MCF 10A (cell line): ENCODE measurements around the gene PSME3IP1. TPM values are rescaled to one million over a fixed set of nuclear protein-coding genes. Genes with fewer than 3 reads are reported as not detected.

ENCODE experiments used
- BruUV-seq: library from RNA; stranded (reverse); fragments of 400-500 nt; replicated peaks from 2 replicates; lab custom pipeline; 2021; lab: Mats Ljungman, UMichigan
- CTCF ChIA-PET: fragments of 300-600 bp; sonication (Branson Sonifier 250); formaldehyde crosslinking; extraction: SDS; loops from one replicate; lab custom pipeline; 2021; ENCODE audit warnings: antibody characterized with exemption, inconsistent platforms; lab: Yijun Ruan, JAX
- POLR2A ChIA-PET: fragments of 300-600, 350-650 bp; sonication (Branson Sonifier 250); formaldehyde crosslinking; extraction: SDS; loops from one replicate; lab custom pipeline; 2020; ENCODE audit warnings: antibody characterized with exemption, inconsistent platforms; lab: Yijun Ruan, JAX
- DNase-seq: peaks from one replicate; pipeline ENCODE4 v3.0.0-alpha.2; 2018; ENCODE audit not compliant: unreplicated experiment
- H3K27ac Mint-ChIP-seq: one replicate; pipeline ENCODE4 v1.8.0; 2022; ENCODE audit warnings: mild to moderate bottlenecking, low read depth, mixed read lengths; ENCODE audit not compliant: unreplicated experiment
- H3K27me3 Mint-ChIP-seq: one replicate; pipeline ENCODE4 v1.8.0; 2022; ENCODE audit warnings: mixed read lengths; ENCODE audit not compliant: insufficient read depth, unreplicated experiment
- H3K36me3 Mint-ChIP-seq: one replicate; pipeline ENCODE4 v1.8.0; 2022; ENCODE audit warnings: mild to moderate bottlenecking, moderate library complexity, mixed read lengths; ENCODE audit not compliant: insufficient read depth, unreplicated experiment
- H3K4me1 Mint-ChIP-seq: one replicate; pipeline ENCODE4 v1.8.0; 2022; ENCODE audit warnings: mixed read lengths; ENCODE audit not compliant: insufficient read depth, unreplicated experiment
- H3K4me3 Mint-ChIP-seq: one replicate; pipeline ENCODE4 v1.8.0; 2022; ENCODE audit warnings: mild to moderate bottlenecking, moderate library complexity, mixed read lengths; ENCODE audit not compliant: unreplicated experiment
- H3K9me3 Mint-ChIP-seq: one replicate; pipeline ENCODE4 v1.8.0; 2022; ENCODE audit warnings: mixed read lengths; ENCODE audit not compliant: unreplicated experiment
- intact Hi-C: fragments of 100-400 bp; cut with micrococcal nuclease; formaldehyde crosslinking; loops from 2 replicates; pipeline ENCODE4 v1.14.1; 2022
- total RNA-seq: library from RNA; stranded (reverse); gene quantifications from 2 replicates; pipeline ENCODE4 v1.2.3, GENCODE V29; 2022
- TF ChIP-seq, protein P1 (sequence below): fragments of 200-600 bp; IDR thresholded peaks from one replicate; pipeline ENCODE4 v1.8.0; 2022; ENCODE audit warnings: antibody characterized with exemption, mild to moderate bottlenecking; ENCODE audit not compliant: unreplicated experiment

Gene PSME3IP1
- total RNA-seq, 1 experiment from 2014 or later, result 107 TPM

DNA sequence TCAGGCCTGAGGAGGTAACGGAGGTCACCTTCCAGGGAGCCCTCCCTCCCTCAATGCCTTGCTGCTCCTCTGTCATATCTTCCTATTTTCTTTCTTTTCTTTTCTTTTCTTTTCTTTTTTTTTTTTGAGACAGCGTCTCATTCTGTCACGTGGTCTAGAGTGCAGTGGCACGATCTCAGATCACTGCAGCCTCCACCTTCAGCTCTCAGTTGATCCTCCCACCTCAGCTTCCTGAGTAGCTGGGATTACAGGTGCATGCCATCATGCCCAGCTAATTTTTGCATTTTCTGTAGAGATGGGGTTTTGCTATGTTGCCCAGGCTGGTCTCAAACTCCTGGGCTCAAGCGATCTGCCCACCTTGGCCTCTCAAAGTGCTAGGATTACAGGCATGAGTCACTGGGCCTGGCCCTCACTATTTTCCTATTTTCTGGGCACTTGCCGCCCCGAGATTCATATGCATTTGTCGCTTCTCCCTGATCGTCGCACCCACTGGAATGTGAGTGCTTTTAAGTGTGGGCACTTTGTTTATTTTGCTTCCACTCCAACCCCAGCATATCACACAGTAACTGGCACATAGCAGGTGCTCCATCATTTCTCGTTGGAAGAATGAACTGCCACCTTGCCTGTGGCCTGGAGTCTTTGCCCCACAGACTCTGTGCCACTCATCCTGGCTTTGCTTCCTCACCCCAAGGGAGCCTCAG lies 61.7 kb downstream of the PSME3IP1 start:
- no TSS peak for BruUV-seq
- POLR2A ChIA-PET, result no interaction called here
- H3K27ac Mint-ChIP-seq, result no peak overlapping the region

DNA sequence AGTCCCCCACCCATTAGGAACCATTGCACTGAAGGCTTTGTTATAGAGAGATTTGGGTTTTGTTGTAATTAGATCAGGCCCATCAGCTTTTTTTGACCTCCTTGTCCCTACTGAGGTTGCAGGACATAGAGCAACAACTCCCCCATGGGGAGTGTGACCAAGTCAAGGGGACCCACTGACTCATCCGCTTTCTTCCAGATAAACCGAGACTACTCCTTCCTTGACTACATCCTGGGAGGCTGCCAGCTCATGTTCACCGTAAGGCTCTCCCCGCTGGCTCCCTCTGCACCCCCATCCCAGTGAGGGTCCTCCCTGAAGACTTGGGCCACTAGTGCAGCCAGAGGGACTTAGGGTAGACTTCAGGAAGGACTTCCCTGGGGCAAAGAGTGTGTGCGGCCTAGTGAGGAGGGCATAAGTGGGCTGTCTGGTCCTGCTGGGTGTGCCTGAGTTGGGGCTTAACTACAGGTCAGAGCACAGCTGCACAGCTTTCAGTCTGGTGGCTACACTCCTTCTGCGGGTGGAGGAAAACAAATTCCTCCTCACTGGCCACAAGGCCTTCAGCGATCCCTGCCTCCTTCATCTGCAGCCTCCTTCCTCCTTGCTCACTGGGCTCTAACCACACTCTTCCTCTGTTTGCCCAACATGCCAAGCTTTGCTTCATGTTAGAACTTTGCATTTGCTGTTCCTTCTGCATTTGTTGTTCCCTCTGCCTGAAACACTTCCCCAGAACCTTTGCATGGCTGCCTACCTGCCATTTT lies 62.4 kb downstream of the PSME3IP1 start:
- no peaks in the 10 kb centered on the region for H3K9me3 Mint-ChIP-seq
- H3K36me3 Mint-ChIP-seq, result peaks cover 6% of the 10 kb centered on the region
- TF ChIP-seq, protein P1, sequence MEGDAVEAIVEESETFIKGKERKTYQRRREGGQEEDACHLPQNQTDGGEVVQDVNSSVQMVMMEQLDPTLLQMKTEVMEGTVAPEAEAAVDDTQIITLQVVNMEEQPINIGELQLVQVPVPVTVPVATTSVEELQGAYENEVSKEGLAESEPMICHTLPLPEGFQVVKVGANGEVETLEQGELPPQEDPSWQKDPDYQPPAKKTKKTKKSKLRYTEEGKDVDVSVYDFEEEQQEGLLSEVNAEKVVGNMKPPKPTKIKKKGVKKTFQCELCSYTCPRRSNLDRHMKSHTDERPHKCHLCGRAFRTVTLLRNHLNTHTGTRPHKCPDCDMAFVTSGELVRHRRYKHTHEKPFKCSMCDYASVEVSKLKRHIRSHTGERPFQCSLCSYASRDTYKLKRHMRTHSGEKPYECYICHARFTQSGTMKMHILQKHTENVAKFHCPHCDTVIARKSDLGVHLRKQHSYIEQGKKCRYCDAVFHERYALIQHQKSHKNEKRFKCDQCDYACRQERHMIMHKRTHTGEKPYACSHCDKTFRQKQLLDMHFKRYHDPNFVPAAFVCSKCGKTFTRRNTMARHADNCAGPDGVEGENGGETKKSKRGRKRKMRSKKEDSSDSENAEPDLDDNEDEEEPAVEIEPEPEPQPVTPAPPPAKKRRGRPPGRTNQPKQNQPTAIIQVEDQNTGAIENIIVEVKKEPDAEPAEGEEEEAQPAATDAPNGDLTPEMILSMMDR, result no peak
- H3K27ac Mint-ChIP-seq, result no peak overlapping the region
- ChIA-PET POLR2A (no interaction called here), CTCF (interaction anchor here (0.7 to 0.9 kb wide), 2 partner anchors 38 to 81 kb away, joined by 3 to 5 read pairs; no protein-coding TSS in a partner anchor)
- no peak overlapping the region for H3K4me3 Mint-ChIP-seq
- BruUV-seq, result no TSS peak
- intact Hi-C loops, result no loop called here
- peaks cover 3% of the 10 kb centered on the region for H3K4me1 Mint-ChIP-seq
- no peak for DNase-seq
- no peaks in the 10 kb centered on the region for H3K27me3 Mint-ChIP-seq

More for the DNA sequence above, 61.7 kb downstream of the PSME3IP1 start:
- TF ChIP-seq, protein P1, result no peak
- H3K27me3 Mint-ChIP-seq, result no peaks in the 10 kb centered on the region
- H3K4me1 Mint-ChIP-seq, result no peaks in the 10 kb centered on the region
- H3K4me3 Mint-ChIP-seq, result no peak overlapping the region
- intact Hi-C loops, result no loop called here
- no peak for DNase-seq
- H3K36me3 Mint-ChIP-seq, result peaks cover 6% of the 10 kb centered on the region
- H3K9me3 Mint-ChIP-seq, result no peaks in the 10 kb centered on the region
- CTCF ChIA-PET, result interaction anchor here (0.7 kb wide), 1 partner anchor 82 kb away, joined by 3 read pairs; no protein-coding TSS in a partner anchor

- Mint-ChIP-seq H3K9me3 (no peaks in the 10 kb centered on the region), H3K4me1 (peaks cover 11% of the 10 kb centered on the region), H3K27ac (no peak overlapping the region), H3K27me3 (no peaks in the 10 kb centered on the region), H3K4me3 (no peak overlapping the region), H3K36me3 (peaks cover 6% of the 10 kb centered on the region)
- no peak for DNase-seq
- TF ChIP-seq, protein P1, result no peak
- intact Hi-C loops, result no loop called here
- POLR2A ChIA-PET, result no interaction called here
- CTCF ChIA-PET, result interaction anchor here (0.6 to 1.5 kb wide), 4 partner anchors 26 to 677 kb away, joined by 3 to 6 read pairs (median 4); partner anchors contain the start of gene CPNE2
- no TSS peak for BruUV-seq
Measured at GRCh38 chr16:57118461-57119084, 67.3 kb downstream of the PSME3IP1 start.
